GM12878 (cell line): ENCODE measurements around the gene ANKRD28. TPM values are rescaled to one million over a fixed set of nuclear protein-coding genes. Genes with fewer than 3 reads are reported as not detected.

Experiments
- ATAC-seq: fragments of 200-7000 bp; cut with Tn5 transposase; 3 replicates; pipeline ENCODE4 v1.9.1; 2020; ENCODE audit warnings: mild to moderate bottlenecking, moderate library complexity
- BruUV-seq: library from RNA; stranded (reverse); fragments of 400-500 nt; replicated peaks from 2 replicates; lab custom pipeline; 2021; lab: Mats Ljungman, UMichigan
- CTCF ChIA-PET: fragments of 300-600 bp; sonication (Branson Sonifier 250); formaldehyde crosslinking; extraction: SDS; loops from one replicate; lab custom pipeline; 2021; ENCODE audit warnings: inconsistent platforms; lab: Yijun Ruan, JAX
- POLR2A ChIA-PET: fragments of 350-600 bp; formaldehyde crosslinking; extraction: SDS; loops from one replicate; lab custom pipeline; 2021; ENCODE audit warnings: inconsistent platforms; lab: Charles Lee
- RAD21 ChIA-PET: fragments of 300-600 bp; sonication (Branson Sonifier 250); formaldehyde crosslinking; loops from one replicate; lab custom pipeline; 2023; ENCODE audit warnings: antibody characterized with exemption; ENCODE audit not compliant: unreplicated experiment; lab: Charles Lee
- SMC1A ChIA-PET: fragments of 300-600 bp; sonication (Branson Sonifier 250); formaldehyde crosslinking; loops from one replicate; lab custom pipeline; 2023; ENCODE audit not compliant: unreplicated experiment, uncharacterized antibody; lab: Charles Lee
- DNase-seq: peaks from one replicate; pipeline ENCODE4 v3.0.0-alpha.2; 2011; ENCODE audit warnings: low read depth, low spot score
- FAIRE-seq: peaks from 3 replicates; lab custom pipeline; 2011; peaks lifted over from hg19 to GRCh38; lab: Jason Lieb, UNC
- H2AFZ ChIP-seq: 2 replicates; pipeline ENCODE4 v1.6.0; 2011; ENCODE audit warnings: low read depth, low read length, control low read depth; ENCODE audit not compliant: control insufficient read depth
- H3K27ac ChIP-seq: 2 replicates; pipeline ENCODE4 v1.5.1; 2011; ENCODE audit warnings: control low read depth; ENCODE audit not compliant: control insufficient read depth, insufficient read depth
- H3K27me3 ChIP-seq, 2 experiments: replicated peaks in 1 of 2; 2 replicates each; pipeline versions ENCODE4 v1.6.0 to v1.6.1; 2011; ENCODE audit warnings: low read length in 1 of 2; ENCODE audit not compliant: control insufficient read depth in 2 of 2, insufficient read depth in 2 of 2
- H3K36me3 ChIP-seq, 2 experiments: 2 replicates each; pipeline ENCODE4 v1.5.1; 2011; ENCODE audit warnings: low read length in 1 of 2; ENCODE audit not compliant: control insufficient read depth in 2 of 2, insufficient read depth in 2 of 2
- H3K4me1 ChIP-seq: 2 replicates; pipeline ENCODE4 v1.6.1; 2011; ENCODE audit warnings: mild to moderate bottlenecking, low read length, moderate library complexity, mixed read lengths; ENCODE audit not compliant: control insufficient read depth, insufficient read depth
- H3K4me2 ChIP-seq: 2 replicates; pipeline ENCODE4 v1.6.0; 2011; ENCODE audit warnings: control low read depth; ENCODE audit not compliant: control insufficient read depth, insufficient read depth
- H3K4me3 ChIP-seq: fragments of 200-600 bp; sonication (generic); 2 replicates; pipeline ENCODE4 v1.5.1; 2016
- H3K79me2 ChIP-seq: 2 replicates; pipeline ENCODE4 v1.6.0; 2011; ENCODE audit warnings: low read length; ENCODE audit not compliant: control insufficient read depth, insufficient read depth
- H3K9ac ChIP-seq: 2 replicates; pipeline ENCODE4 v1.8.0; 2011; ENCODE audit warnings: low read length, control low read depth, mixed read lengths; ENCODE audit not compliant: control insufficient read depth, insufficient read depth
- H3K9me3 ChIP-seq: replicated peaks from 3 replicates; pipeline ENCODE4 v1.5.1; 2011; ENCODE audit warnings: mild to moderate bottlenecking, low read length; ENCODE audit not compliant: control insufficient read depth, insufficient read depth
- H4K20me1 ChIP-seq: 2 replicates; pipeline ENCODE4 v1.6.0; 2011; ENCODE audit not compliant: control insufficient read depth, insufficient read depth
- MYC ChIP-seq: IDR thresholded peaks from 2 replicates; pipeline ENCODE4 v1.6.1; 2011; ENCODE audit warnings: mild to moderate bottlenecking, low read length, moderate library complexity, inconsistent platforms; ENCODE audit not compliant: insufficient read depth, insufficient replicate concordance, insufficient read length, severe bottlenecking
- WGBS: methylation state at CpG from one replicate; pipeline ENCODE4 v1.1.6; 2016; ENCODE audit warnings: low lambda C conversion rate; ENCODE audit not compliant: insufficient replicate concordance, insufficient coverage; ENCODE audit errors: missing lambda C conversion rate; 5-methylcytosine and 5-hydroxymethylcytosine counted together
- in situ Hi-C: fragments of 300-500 bp; cut with MboI; formaldehyde crosslinking; loops from 9 replicates; pipeline ENCODE4 v1.14.3; 2018; ENCODE audit warnings: mixed read lengths
- intact Hi-C: fragments of 100-400 bp; cut with micrococcal nuclease; formaldehyde crosslinking; loops from one replicate; pipeline ENCODE4 v1.14.2; 2022; ENCODE audit not compliant: unreplicated experiment
- polyA plus RNA-seq, 11 experiments: library from polyadenylated mRNA; depleted of rRNA in 4 of 11; unstranded in 6 of 11; stranded (reverse) in 5 of 11; fragments of >200 nt; fragmentation: Nextera tagmentation in 4 of 11; fragmentation: Illumina TruSeq in 1 of 11; extraction: Ambion mirVana in 4 of 11; extraction: Trizol in 1 of 11; gene quantifications; 1 replicate in 1 of 11; 2 replicates in 10 of 11; pipeline versions ENCODE4 v1.2.1 to v1.2.3, GENCODE V29; 2011 to 2016; ENCODE audit warnings: inconsistent platforms in 2 of 11, missing spikeins in 2 of 11, low read depth in 1 of 11
- total RNA-seq, 4 experiments: library from RNA; depleted of rRNA in 3 of 4; stranded (reverse); fragments of >200 nt in 3 of 4; fragmentation: Illumina TruSeq in 1 of 4; extraction: Trizol in 1 of 4; gene quantifications; 2 replicates each; pipeline versions ENCODE4 v1.2.1 to v1.2.3, GENCODE V29; 2013 to 2021
- TF ChIP-seq, protein P1 (sequence below): fragments of 450-650 bp; IDR thresholded peaks from 2 replicates; pipeline ENCODE4 v1.6.1; 2016; ENCODE audit warnings: mild to moderate bottlenecking
- TF ChIP-seq, protein P2 (sequence below): fragments of 450-650 bp; IDR thresholded peaks from 2 replicates; pipeline ENCODE4 v1.6.1; 2017; ENCODE audit warnings: low read depth, mild to moderate bottlenecking, moderate library complexity

ANKRD28 gene
- total and polyA plus RNA-seq, 10 of the 15 experiments (the other 5 are each of a cell fraction or from before 2014, with no cell fraction given): 11.2 to 105 (median 38.3) TPM

DNA sequence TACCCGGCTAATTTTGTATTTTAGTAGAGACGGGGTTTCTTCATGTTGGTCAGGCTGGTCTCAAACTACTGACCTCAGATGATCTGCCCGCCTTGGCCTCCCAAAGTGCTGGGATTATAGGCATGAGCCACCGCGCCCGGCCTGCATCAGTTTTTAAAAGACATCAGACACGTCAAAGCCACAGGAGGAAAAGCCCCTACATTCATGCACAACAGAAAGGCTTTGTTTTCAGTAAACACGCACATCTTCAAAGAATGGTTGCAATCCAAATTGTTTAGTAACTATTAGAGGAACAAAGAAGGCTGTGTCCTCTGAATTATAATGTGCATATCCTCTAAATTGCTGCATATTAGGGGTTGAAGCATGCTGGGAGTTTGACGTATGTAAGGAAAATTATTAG is 142.9 kb downstream of the ANKRD28 start:
- BruUV-seq: no TSS peak
- peak; percentile 56 for ATAC-seq
- intact Hi-C loops: no loop called here

More for the DNA sequence above, 142.9 kb downstream of the ANKRD28 start:
- Histone ChIP-seq H3K4me1 (peaks cover 5% of the 10 kb centered on the region), H3K27me3 (no peaks in the 10 kb centered on the region), H3K36me3 (no peaks in the 10 kb centered on the region)
- FAIRE-seq: no peak
- POLR2A ChIA-PET: no interaction called here
- in situ Hi-C loops: no loop called here
- no peak for TF ChIP-seq MYC
- TF ChIP-seq, protein P1, sequence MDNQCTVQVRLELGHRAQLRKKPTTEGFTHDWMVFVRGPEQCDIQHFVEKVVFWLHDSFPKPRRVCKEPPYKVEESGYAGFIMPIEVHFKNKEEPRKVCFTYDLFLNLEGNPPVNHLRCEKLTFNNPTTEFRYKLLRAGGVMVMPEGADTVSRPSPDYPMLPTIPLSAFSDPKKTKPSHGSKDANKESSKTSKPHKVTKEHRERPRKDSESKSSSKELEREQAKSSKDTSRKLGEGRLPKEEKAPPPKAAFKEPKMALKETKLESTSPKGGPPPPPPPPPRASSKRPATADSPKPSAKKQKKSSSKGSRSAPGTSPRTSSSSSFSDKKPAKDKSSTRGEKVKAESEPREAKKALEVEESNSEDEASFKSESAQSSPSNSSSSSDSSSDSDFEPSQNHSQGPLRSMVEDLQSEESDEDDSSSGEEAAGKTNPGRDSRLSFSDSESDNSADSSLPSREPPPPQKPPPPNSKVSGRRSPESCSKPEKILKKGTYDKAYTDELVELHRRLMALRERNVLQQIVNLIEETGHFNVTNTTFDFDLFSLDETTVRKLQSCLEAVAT: peak; percentile 34; the same call in 1 of the 2 replicates
- TF ChIP-seq, protein P2, sequence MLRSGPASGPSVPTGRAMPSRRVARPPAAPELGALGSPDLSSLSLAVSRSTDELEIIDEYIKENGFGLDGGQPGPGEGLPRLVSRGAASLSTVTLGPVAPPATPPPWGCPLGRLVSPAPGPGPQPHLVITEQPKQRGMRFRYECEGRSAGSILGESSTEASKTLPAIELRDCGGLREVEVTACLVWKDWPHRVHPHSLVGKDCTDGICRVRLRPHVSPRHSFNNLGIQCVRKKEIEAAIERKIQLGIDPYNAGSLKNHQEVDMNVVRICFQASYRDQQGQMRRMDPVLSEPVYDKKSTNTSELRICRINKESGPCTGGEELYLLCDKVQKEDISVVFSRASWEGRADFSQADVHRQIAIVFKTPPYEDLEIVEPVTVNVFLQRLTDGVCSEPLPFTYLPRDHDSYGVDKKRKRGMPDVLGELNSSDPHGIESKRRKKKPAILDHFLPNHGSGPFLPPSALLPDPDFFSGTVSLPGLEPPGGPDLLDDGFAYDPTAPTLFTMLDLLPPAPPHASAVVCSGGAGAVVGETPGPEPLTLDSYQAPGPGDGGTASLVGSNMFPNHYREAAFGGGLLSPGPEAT: 0 out of 2 replicates have a peak, but pooled peaks have one; percentile 17
- TF ChIP-seq, all 136 proteins: peak for 2
- WGBS: 96% methylated on average over 9 of the region's 9 CpGs
- no peak for DNase-seq
- ChIA-PET SMC1A (interaction anchor here (1.5 to 1.7 kb wide), 2 partner anchors 24 to 157 kb away, joined by 5 to 8 read pairs; no protein-coding TSS in a partner anchor), RAD21 (interaction anchor here (1.2 to 1.4 kb wide), 2 partner anchors 12 to 24 kb away, joined by 4 to 6 read pairs; no protein-coding TSS in a partner anchor), CTCF (interaction anchor here (0.8 kb wide), 1 partner anchor 157 kb away, joined by 3 read pairs; no protein-coding TSS in a partner anchor)
- Histone ChIP-seq H2AFZ (no peak overlapping the region), H3K9ac (no peak overlapping the region), H3K4me3 (no peak overlapping the region), H3K27ac (no peak overlapping the region), H4K20me1 (no peaks in the 10 kb centered on the region), H3K9me3 (peaks cover 15% of the 10 kb centered on the region), H3K79me2 (no peaks in the 10 kb centered on the region), H3K4me2 (no peak overlapping the region)
